GM12878 (cell line): ENCODE measurements around the gene EMC1. TPM values are rescaled to one million over a fixed set of nuclear protein-coding genes. Genes with fewer than 3 reads are reported as not detected.

Source experiments
- ATAC-seq: fragments of 200-7000 bp; cut with Tn5 transposase; 3 replicates; pipeline ENCODE4 v1.9.1; 2020; ENCODE audit warnings: mild to moderate bottlenecking, moderate library complexity
- BruUV-seq: library from RNA; stranded (reverse); fragments of 400-500 nt; replicated peaks from 2 replicates; lab custom pipeline; 2021; lab: Mats Ljungman, UMichigan
- CTCF ChIA-PET: fragments of 300-600 bp; sonication (Branson Sonifier 250); formaldehyde crosslinking; extraction: SDS; loops from one replicate; lab custom pipeline; 2021; ENCODE audit warnings: inconsistent platforms; lab: Yijun Ruan, JAX
- POLR2A ChIA-PET: fragments of 350-600 bp; formaldehyde crosslinking; extraction: SDS; loops from one replicate; lab custom pipeline; 2021; ENCODE audit warnings: inconsistent platforms; lab: Charles Lee
- RAD21 ChIA-PET: fragments of 300-600 bp; sonication (Branson Sonifier 250); formaldehyde crosslinking; loops from one replicate; lab custom pipeline; 2023; ENCODE audit warnings: antibody characterized with exemption; ENCODE audit not compliant: unreplicated experiment; lab: Charles Lee
- SMC1A ChIA-PET: fragments of 300-600 bp; sonication (Branson Sonifier 250); formaldehyde crosslinking; loops from one replicate; lab custom pipeline; 2023; ENCODE audit not compliant: unreplicated experiment, uncharacterized antibody; lab: Charles Lee
- DNase-seq: peaks from one replicate; pipeline ENCODE4 v3.0.0-alpha.2; 2011; ENCODE audit warnings: low read depth, low spot score
- FAIRE-seq: peaks from 3 replicates; lab custom pipeline; 2011; peaks lifted over from hg19 to GRCh38; lab: Jason Lieb, UNC
- H2AFZ ChIP-seq: 2 replicates; pipeline ENCODE4 v1.6.0; 2011; ENCODE audit warnings: low read depth, low read length, control low read depth; ENCODE audit not compliant: control insufficient read depth
- H3K27ac ChIP-seq: 2 replicates; pipeline ENCODE4 v1.5.1; 2011; ENCODE audit warnings: control low read depth; ENCODE audit not compliant: control insufficient read depth, insufficient read depth
- H3K27me3 ChIP-seq, 2 experiments: replicated peaks in 1 of 2; 2 replicates each; pipeline versions ENCODE4 v1.6.0 to v1.6.1; 2011; ENCODE audit warnings: low read length in 1 of 2; ENCODE audit not compliant: control insufficient read depth in 2 of 2, insufficient read depth in 2 of 2
- H3K36me3 ChIP-seq, 2 experiments: 2 replicates each; pipeline ENCODE4 v1.5.1; 2011; ENCODE audit warnings: low read length in 1 of 2; ENCODE audit not compliant: control insufficient read depth in 2 of 2, insufficient read depth in 2 of 2
- H3K4me1 ChIP-seq: 2 replicates; pipeline ENCODE4 v1.6.1; 2011; ENCODE audit warnings: mild to moderate bottlenecking, low read length, moderate library complexity, mixed read lengths; ENCODE audit not compliant: control insufficient read depth, insufficient read depth
- H3K4me2 ChIP-seq: 2 replicates; pipeline ENCODE4 v1.6.0; 2011; ENCODE audit warnings: control low read depth; ENCODE audit not compliant: control insufficient read depth, insufficient read depth
- H3K4me3 ChIP-seq: fragments of 200-600 bp; sonication (generic); 2 replicates; pipeline ENCODE4 v1.5.1; 2016
- H3K79me2 ChIP-seq: 2 replicates; pipeline ENCODE4 v1.6.0; 2011; ENCODE audit warnings: low read length; ENCODE audit not compliant: control insufficient read depth, insufficient read depth
- H3K9ac ChIP-seq: 2 replicates; pipeline ENCODE4 v1.8.0; 2011; ENCODE audit warnings: low read length, control low read depth, mixed read lengths; ENCODE audit not compliant: control insufficient read depth, insufficient read depth
- H3K9me3 ChIP-seq: replicated peaks from 3 replicates; pipeline ENCODE4 v1.5.1; 2011; ENCODE audit warnings: mild to moderate bottlenecking, low read length; ENCODE audit not compliant: control insufficient read depth, insufficient read depth
- H4K20me1 ChIP-seq: 2 replicates; pipeline ENCODE4 v1.6.0; 2011; ENCODE audit not compliant: control insufficient read depth, insufficient read depth
- BACH1 ChIP-seq: fragments of 450-650 bp; IDR thresholded peaks from 2 replicates; pipeline ENCODE4 v1.6.1; 2017; ENCODE audit warnings: mild to moderate bottlenecking, borderline replicate concordance
- BCL3 ChIP-seq: IDR thresholded peaks from 2 replicates; pipeline ENCODE4 v1.6.1; 2011; ENCODE audit warnings: borderline replicate concordance, low read depth, mild to moderate bottlenecking, moderate library complexity, low read length; ENCODE audit not compliant: insufficient read depth, poor library complexity, severe bottlenecking
- CEBPB ChIP-seq, 2 experiments: fragments of 150-350 bp in 1 of 2; IDR thresholded peaks; 2 replicates each; pipeline ENCODE4 v1.6.1; 2012 to 2014; ENCODE audit warnings: low read depth in 2 of 2, low read length in 2 of 2, borderline replicate concordance in 1 of 2, inconsistent platforms in 1 of 2
- ESRRA ChIP-seq: IDR thresholded peaks from 2 replicates; pipeline ENCODE4 v1.6.1; 2012; ENCODE audit warnings: mild to moderate bottlenecking, low read length, improper control_type of control experiment
- FOS ChIP-seq: IDR thresholded peaks from 3 replicates; pipeline ENCODE4 v1.6.1; 2011; ENCODE audit warnings: borderline replicate concordance; ENCODE audit not compliant: insufficient read length; ENCODE audit errors: extremely low read depth
- MXI1 ChIP-seq: fragments of 150-350 bp; IDR thresholded peaks from 2 replicates; pipeline ENCODE4 v1.6.1; 2011; ENCODE audit warnings: low read depth, mild to moderate bottlenecking, inconsistent platforms, low read length, improper control_type of control experiment
- NFYB ChIP-seq: IDR thresholded peaks from 2 replicates; pipeline ENCODE4 v1.6.1; 2011; ENCODE audit warnings: low read depth, mild to moderate bottlenecking, low read length, improper control_type of control experiment, moderate library complexity; ENCODE audit not compliant: insufficient read depth
- PBX3 ChIP-seq: IDR thresholded peaks from 2 replicates; pipeline ENCODE4 v1.6.1; 2011; ENCODE audit warnings: mild to moderate bottlenecking, low read depth, low read length, moderate library complexity; ENCODE audit not compliant: insufficient replicate concordance
- RAD21 ChIP-seq: IDR thresholded peaks from 2 replicates; pipeline ENCODE4 v1.6.1; 2011; ENCODE audit warnings: mild to moderate bottlenecking, low read depth, low read length, moderate library complexity; ENCODE audit not compliant: insufficient read depth
- SIX5 ChIP-seq: IDR thresholded peaks from 2 replicates; pipeline ENCODE4 v1.6.1; 2011; ENCODE audit warnings: mild to moderate bottlenecking, low read depth, low read length, moderate library complexity; ENCODE audit not compliant: severe bottlenecking
- SMAD5 ChIP-seq: IDR thresholded peaks from 2 replicates; pipeline ENCODE4 v1.6.1; 2016; ENCODE audit warnings: antibody characterized with exemption, low read depth
- STAT1 ChIP-seq: fragments of 450-650 bp; conservative IDR thresholded peaks from 2 replicates; pipeline ENCODE4 v1.6.1; 2014; ENCODE audit warnings: antibody characterized with exemption, mild to moderate bottlenecking
- USF1 ChIP-seq: IDR thresholded peaks from 2 replicates; pipeline ENCODE4 v1.6.1; 2011; ENCODE audit warnings: borderline replicate concordance, low read depth, mild to moderate bottlenecking, moderate library complexity, mixed read lengths, low read length; ENCODE audit not compliant: insufficient read depth; ENCODE audit errors: extremely low read length
- USF2 ChIP-seq: IDR thresholded peaks from 2 replicates; pipeline ENCODE4 v1.6.1; 2011; ENCODE audit warnings: low read depth, low read length, improper control_type of control experiment, borderline replicate concordance
- WGBS: methylation state at CpG from one replicate; pipeline ENCODE4 v1.1.6; 2016; ENCODE audit warnings: low lambda C conversion rate; ENCODE audit not compliant: insufficient replicate concordance, insufficient coverage; ENCODE audit errors: missing lambda C conversion rate; 5-methylcytosine and 5-hydroxymethylcytosine counted together
- in situ Hi-C: fragments of 300-500 bp; cut with MboI; formaldehyde crosslinking; loops from 9 replicates; pipeline ENCODE4 v1.14.3; 2018; ENCODE audit warnings: mixed read lengths
- intact Hi-C: fragments of 100-400 bp; cut with micrococcal nuclease; formaldehyde crosslinking; loops from one replicate; pipeline ENCODE4 v1.14.2; 2022; ENCODE audit not compliant: unreplicated experiment
- polyA plus RNA-seq, 11 experiments: library from polyadenylated mRNA; depleted of rRNA in 4 of 11; unstranded in 6 of 11; stranded (reverse) in 5 of 11; fragments of >200 nt; fragmentation: Nextera tagmentation in 4 of 11; fragmentation: Illumina TruSeq in 1 of 11; extraction: Ambion mirVana in 4 of 11; extraction: Trizol in 1 of 11; gene quantifications; 1 replicate in 1 of 11; 2 replicates in 10 of 11; pipeline versions ENCODE4 v1.2.1 to v1.2.3, GENCODE V29; 2011 to 2016; ENCODE audit warnings: inconsistent platforms in 2 of 11, missing spikeins in 2 of 11, low read depth in 1 of 11
- total RNA-seq, 4 experiments: library from RNA; depleted of rRNA in 3 of 4; stranded (reverse); fragments of >200 nt in 3 of 4; fragmentation: Illumina TruSeq in 1 of 4; extraction: Trizol in 1 of 4; gene quantifications; 2 replicates each; pipeline versions ENCODE4 v1.2.1 to v1.2.3, GENCODE V29; 2013 to 2021

Gene EMC1
- total and polyA plus RNA-seq, 10 of the 15 experiments (the other 5 are each of a cell fraction or from before 2014, with no cell fraction given) = 12.2 to 43.6 (median 20.6) TPM

- SMC1A ChIA-PET = no interaction called here
- Histone ChIP-seq H2AFZ (no peak overlapping the region), H3K79me2 (no peaks in the 10 kb centered on the region), H3K4me3 (no peak overlapping the region), H3K9ac (no peak overlapping the region), H3K9me3 (peaks cover 2% of the 10 kb centered on the region; the same call in 1 of the 3 replicates), H3K36me3 (no peaks in the 10 kb centered on the region), H3K27ac (no peak overlapping the region), H4K20me1 (no peaks in the 10 kb centered on the region), H3K4me2 (no peak overlapping the region), H3K27me3 (no peaks in the 10 kb centered on the region), H3K4me1 (no peaks in the 10 kb centered on the region)
- RAD21 ChIA-PET = no interaction called here
- CTCF ChIA-PET = no interaction called here
- in situ Hi-C loops = no loop called here
- no peak for FAIRE-seq
- ATAC-seq = no peak
- no TSS peak for BruUV-seq
- DNase-seq = no peak
- intact Hi-C loops = no loop called here
- 50% methylated on average over 14 of the region's 22 CpGs for WGBS
- TF ChIP-seq STAT1 (no peak), USF2 (no peak), BACH1 (no peak), SIX5 (no peak), PBX3 (no peak), ESRRA (no peak), CEBPB (IDR thresholded peaks at IDR 0.05; ENCODE audit: borderline replicate concordance in 1 of 2, low read depth in 2 of 2, low read length in 2 of 2) (no peak), NFYB (no peak), SMAD5 (no peak), MXI1 (no peak), BCL3 (no peak), RAD21 (no peak), USF1 (no peak), FOS (no peak)
- POLR2A ChIA-PET = no interaction called here
Observed at GRCh38 chr1:19273106-19273843, 22.0 kb upstream of the EMC1 start.
